Caco-2 (cell line): Measurements from ENCODE around the gene RBM47. TPM values are rescaled to one million over a fixed set of nuclear protein-coding genes. Genes with fewer than 3 reads are reported as not detected.
A peak's percentile ranks its signal among the peaks of the same experiment; 100 is the strongest.

ENCODE experiments used
- BruUV-seq: library from RNA; stranded (reverse); fragments of 400-500 nt; replicated peaks from 2 replicates; lab custom pipeline; 2021; lab: Mats Ljungman, UMichigan
- CTCF ChIA-PET: fragments of 300-600 bp; sonication (Branson Sonifier 250); formaldehyde crosslinking; loops from one replicate; lab custom pipeline; 2022; ENCODE audit warnings: antibody characterized with exemption; lab: Charles Lee
- POLR2A ChIA-PET: fragments of 300-600 bp; sonication (Branson Sonifier 250); formaldehyde crosslinking; loops from one replicate; lab custom pipeline; 2022; ENCODE audit warnings: antibody characterized with exemption; lab: Charles Lee
- DNase-seq, 2 experiments: peaks; one replicate each; pipeline versions ENCODE4 v3.0.0 to v3.0.0-alpha.2; 2020 to 2022
- H3K27me3 ChIP-seq: replicated peaks from 2 replicates; pipeline ENCODE4 v1.6.0; 2011; ENCODE audit warnings: low read length; ENCODE audit not compliant: control insufficient read depth, insufficient read depth
- H3K36me3 ChIP-seq: 2 replicates; pipeline ENCODE4 v1.5.1; 2011; ENCODE audit warnings: low read length; ENCODE audit not compliant: control insufficient read depth, insufficient read depth
- H3K4me1 ChIP-seq: fragments of 250-450 bp; sonication (Bioruptor Pico); 2 replicates; pipeline ENCODE4 v1.5.1; 2020; ENCODE audit warnings: mild to moderate bottlenecking
- H3K4me3 ChIP-seq: 2 replicates; pipeline ENCODE4 v1.5.1; 2011; ENCODE audit warnings: low read depth, mild to moderate bottlenecking, control low read depth, low read length
- H3K9me3 ChIP-seq: fragments of 250-450 bp; sonication (Bioruptor Pico); 2 replicates; pipeline ENCODE4 v1.5.1; 2020; ENCODE audit warnings: mild to moderate bottlenecking, moderate library complexity
- H3K27ac Mint-ChIP-seq: one replicate; pipeline ENCODE4 v1.8.0; 2022; ENCODE audit warnings: mixed read lengths; ENCODE audit not compliant: unreplicated experiment
- H3K27me3 Mint-ChIP-seq: one replicate; pipeline ENCODE4 v1.8.0; 2022; ENCODE audit warnings: mixed read lengths; ENCODE audit not compliant: insufficient read depth, unreplicated experiment
- H3K36me3 Mint-ChIP-seq: one replicate; pipeline ENCODE4 v1.8.0; 2022; ENCODE audit warnings: mild to moderate bottlenecking, mixed read lengths; ENCODE audit not compliant: insufficient read depth, unreplicated experiment
- H3K4me1 Mint-ChIP-seq: one replicate; pipeline ENCODE4 v1.8.0; 2022; ENCODE audit warnings: low read depth, mixed read lengths; ENCODE audit not compliant: unreplicated experiment
- H3K4me3 Mint-ChIP-seq: one replicate; pipeline ENCODE4 v1.8.0; 2022; ENCODE audit warnings: mild to moderate bottlenecking, moderate library complexity, mixed read lengths; ENCODE audit not compliant: unreplicated experiment
- H3K9me3 Mint-ChIP-seq: one replicate; pipeline ENCODE4 v1.8.0; 2022; ENCODE audit warnings: mixed read lengths; ENCODE audit not compliant: unreplicated experiment
- intact Hi-C: fragments of 100-400 bp; cut with micrococcal nuclease; formaldehyde crosslinking; loops from one replicate; pipeline ENCODE4 v1.10.0; 2022; ENCODE audit not compliant: unreplicated experiment
- total RNA-seq: library from RNA; stranded (reverse); gene quantifications from 2 replicates; pipeline ENCODE4 v1.2.3, GENCODE V29; 2022
- TF ChIP-seq, protein P1 (sequence below), 2 experiments: fragments of 200-600 bp in 1 of 2; IDR thresholded peaks; 1 replicate in 1 of 2; 2 replicates in 1 of 2; pipeline versions ENCODE4 v1.5.1 to v1.8.0; 2011 to 2022; ENCODE audit warnings: antibody characterized with exemption in 1 of 2, control low read depth in 1 of 2, inconsistent platforms in 1 of 2, low read depth in 1 of 2, low read length in 1 of 2, mild to moderate bottlenecking in 1 of 2, moderate library complexity in 1 of 2; ENCODE audit not compliant: insufficient read depth in 1 of 2, severe bottlenecking in 1 of 2, unreplicated experiment in 1 of 2

The RBM47 gene
- total RNA-seq, 1 experiment from 2014 or later: 62.1 TPM

DNA sequence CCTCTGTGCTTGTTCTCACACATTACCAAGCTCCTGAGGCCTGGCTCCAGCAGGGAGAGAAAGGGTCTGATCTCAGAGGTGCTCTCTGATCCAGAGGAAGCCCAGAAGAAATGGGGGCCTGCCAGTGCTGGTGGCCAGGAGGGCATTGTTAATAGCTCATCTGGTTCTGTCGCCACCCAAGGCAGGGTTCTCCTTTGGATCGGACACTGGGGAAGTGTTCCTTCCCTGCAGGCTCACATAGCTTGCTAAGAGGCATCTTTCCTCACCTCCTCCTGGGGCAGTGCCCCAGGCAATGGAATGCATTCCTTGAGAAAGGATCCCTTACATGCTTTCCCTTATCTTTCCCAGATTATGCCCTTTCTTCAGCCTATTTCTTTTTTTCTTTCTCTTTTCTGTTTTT lies 53.8 kb downstream of the RBM47 start:
- CTCF ChIA-PET: interaction anchor here (1.4 kb wide), 1 partner anchor 143 kb away, joined by 4 read pairs; no protein-coding TSS in a partner anchor
- Mint-ChIP-seq H3K27ac (peak overlapping the region; percentile 97), H3K9me3 (no peaks in the 10 kb centered on the region), H3K4me3 (no peak overlapping the region), H3K4me1 (peaks cover 38% of the 10 kb centered on the region), H3K27me3 (no peaks in the 10 kb centered on the region), H3K36me3 (peaks cover 19% of the 10 kb centered on the region)
- intact Hi-C loops: loop anchor here (2.0 kb wide), 4 partner anchors 61 to 173 kb away; no protein-coding TSS in a partner anchor
- Histone ChIP-seq H3K4me1 (peaks cover 29% of the 10 kb centered on the region), H3K9me3 (0 out of 2 replicates have a peak, but pooled peaks cover 3% of the 10 kb centered on the region), H3K36me3 (no peaks in the 10 kb centered on the region), H3K4me3 (no peak overlapping the region), H3K27me3 (no peaks in the 10 kb centered on the region)
- no TSS peak for BruUV-seq
- POLR2A ChIA-PET: interaction anchor here (2.6 kb wide), 1 partner anchor 12 kb away, joined by 18 read pairs; no protein-coding TSS in a partner anchor
- peak; percentile 70 to 88 for DNase-seq
- TF ChIP-seq, protein P1, sequence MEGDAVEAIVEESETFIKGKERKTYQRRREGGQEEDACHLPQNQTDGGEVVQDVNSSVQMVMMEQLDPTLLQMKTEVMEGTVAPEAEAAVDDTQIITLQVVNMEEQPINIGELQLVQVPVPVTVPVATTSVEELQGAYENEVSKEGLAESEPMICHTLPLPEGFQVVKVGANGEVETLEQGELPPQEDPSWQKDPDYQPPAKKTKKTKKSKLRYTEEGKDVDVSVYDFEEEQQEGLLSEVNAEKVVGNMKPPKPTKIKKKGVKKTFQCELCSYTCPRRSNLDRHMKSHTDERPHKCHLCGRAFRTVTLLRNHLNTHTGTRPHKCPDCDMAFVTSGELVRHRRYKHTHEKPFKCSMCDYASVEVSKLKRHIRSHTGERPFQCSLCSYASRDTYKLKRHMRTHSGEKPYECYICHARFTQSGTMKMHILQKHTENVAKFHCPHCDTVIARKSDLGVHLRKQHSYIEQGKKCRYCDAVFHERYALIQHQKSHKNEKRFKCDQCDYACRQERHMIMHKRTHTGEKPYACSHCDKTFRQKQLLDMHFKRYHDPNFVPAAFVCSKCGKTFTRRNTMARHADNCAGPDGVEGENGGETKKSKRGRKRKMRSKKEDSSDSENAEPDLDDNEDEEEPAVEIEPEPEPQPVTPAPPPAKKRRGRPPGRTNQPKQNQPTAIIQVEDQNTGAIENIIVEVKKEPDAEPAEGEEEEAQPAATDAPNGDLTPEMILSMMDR (IDR thresholded peaks at IDR 0.05; ENCODE audit: insufficient read depth in 1 of 2, low read depth in 1 of 2, low read length in 1 of 2, severe bottlenecking in 1 of 2, unreplicated experiment in 1 of 2): no peak

DNA sequence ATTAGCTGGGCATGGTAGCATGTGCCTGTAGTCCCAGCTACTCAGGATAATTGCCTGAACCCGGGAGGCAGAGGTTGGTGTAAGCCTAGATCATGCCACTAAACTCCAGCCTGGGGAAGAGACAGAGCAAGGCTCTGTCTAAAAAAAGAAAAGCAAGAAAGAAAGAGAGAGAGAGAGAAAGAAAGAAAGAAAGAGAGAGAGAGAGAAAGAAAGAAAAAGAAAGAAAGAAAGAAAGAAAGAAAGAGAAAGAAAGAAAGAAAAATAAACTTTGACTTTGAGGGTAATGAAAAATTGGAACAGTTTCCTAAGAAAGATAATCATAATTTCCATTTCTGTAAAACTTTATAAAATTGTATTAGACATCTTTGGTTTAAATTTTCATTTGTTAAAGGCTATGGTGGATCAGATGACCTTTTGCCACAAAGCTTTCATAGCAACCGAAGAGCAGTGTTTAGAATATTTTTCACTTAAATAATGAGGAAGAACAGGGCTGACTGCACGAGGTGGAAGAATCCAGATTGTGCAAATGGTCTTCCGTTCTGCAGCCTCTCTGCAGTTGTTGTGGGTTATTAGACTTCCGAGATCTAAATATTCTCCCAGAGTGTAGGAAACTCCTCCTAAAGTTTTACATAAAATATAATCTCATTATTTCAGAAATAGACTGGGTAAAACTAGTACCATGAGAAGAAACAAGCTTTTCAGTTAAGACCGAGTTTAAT lies 55.9 kb downstream of the RBM47 start:
- Mint-ChIP-seq H3K9me3 (peaks cover 7% of the 10 kb centered on the region), H3K4me1 (peaks cover 32% of the 10 kb centered on the region), H3K36me3 (peaks cover 19% of the 10 kb centered on the region), H3K4me3 (no peak overlapping the region), H3K27ac (peak overlapping the region; percentile 57), H3K27me3 (no peaks in the 10 kb centered on the region)
- H3K9me3 ChIP-seq: 0 out of 2 replicates have a peak, but pooled peaks cover 3% of the 10 kb centered on the region
- BruUV-seq: no TSS peak
- DNase-seq: no peak
- H3K4me3 ChIP-seq: no peak overlapping the region
- POLR2A ChIA-PET: no interaction called here
- H3K27me3 ChIP-seq: no peaks in the 10 kb centered on the region
- TF ChIP-seq, protein P1 (IDR thresholded peaks at IDR 0.05; ENCODE audit: insufficient read depth in 1 of 2, low read depth in 1 of 2, low read length in 1 of 2, severe bottlenecking in 1 of 2, unreplicated experiment in 1 of 2): no peak
- CTCF ChIA-PET: no interaction called here
- intact Hi-C loops: no loop called here
- H3K36me3 ChIP-seq: no peaks in the 10 kb centered on the region
- peaks cover 29% of the 10 kb centered on the region for H3K4me1 ChIP-seq

DNA sequence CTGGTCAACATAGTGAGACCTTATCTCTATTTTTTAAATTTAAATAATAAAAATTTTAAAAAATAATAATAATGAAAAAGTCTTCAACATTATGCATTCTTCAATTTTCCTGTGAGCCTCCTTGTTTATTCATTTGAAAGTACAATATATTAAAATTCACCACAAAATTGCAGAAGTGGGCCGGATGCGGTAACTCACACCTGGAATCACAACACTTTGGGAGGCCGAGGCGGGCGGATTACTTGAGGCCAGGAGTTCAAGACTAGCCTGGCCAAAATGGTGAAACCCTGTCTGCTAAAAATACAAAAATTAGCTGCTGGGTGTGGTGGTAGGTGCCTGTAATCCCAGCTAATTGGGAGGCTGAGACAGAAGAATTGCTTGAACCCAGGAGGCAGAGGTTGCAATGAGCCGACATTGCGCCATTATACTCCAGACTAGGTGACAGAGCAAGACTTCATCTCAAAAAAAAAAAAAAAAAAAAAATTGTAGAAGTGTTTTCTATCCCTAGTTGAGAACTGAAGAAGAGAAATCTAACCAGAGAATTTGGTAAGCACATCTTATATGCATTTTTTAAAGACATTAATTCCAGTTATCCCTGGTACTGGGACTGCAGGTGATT lies 56.9 kb downstream of the RBM47 start:
- no TSS peak for BruUV-seq
- Mint-ChIP-seq H3K27me3 (no peaks in the 10 kb centered on the region), H3K9me3 (peaks cover 7% of the 10 kb centered on the region), H3K36me3 (peaks cover 14% of the 10 kb centered on the region), H3K27ac (no peak overlapping the region), H3K4me3 (no peak overlapping the region), H3K4me1 (peaks cover 26% of the 10 kb centered on the region)
- Histone ChIP-seq H3K27me3 (no peaks in the 10 kb centered on the region), H3K36me3 (no peaks in the 10 kb centered on the region), H3K4me3 (no peak overlapping the region), H3K4me1 (peaks cover 20% of the 10 kb centered on the region), H3K9me3 (0 out of 2 replicates have a peak, but pooled peaks cover 3% of the 10 kb centered on the region)
- POLR2A ChIA-PET: no interaction called here
- intact Hi-C loops: no loop called here
- TF ChIP-seq, protein P1 (IDR thresholded peaks at IDR 0.05; ENCODE audit: insufficient read depth in 1 of 2, low read depth in 1 of 2, low read length in 1 of 2, severe bottlenecking in 1 of 2, unreplicated experiment in 1 of 2): no peak
- CTCF ChIA-PET: no interaction called here
- DNase-seq: no peak
